Fibroblast of pulmonary artery (primary cell): Measurements from ENCODE around the gene SH3BP4.
"Not testable (repeated sequence)": the region's sequence is repeated elsewhere in the genome, so short reads cannot be mapped to it uniquely, and the experiment has no call there.

Experiments used
- DNase-seq: peaks from one replicate; pipeline ENCODE4 v3.0.0-alpha.2; 2010; ENCODE audit warnings: low read depth
- H3K4me3 ChIP-seq: replicated peaks from 2 replicates; pipeline ENCODE4 v1.5.1; 2011; ENCODE audit warnings: low read depth, mild to moderate bottlenecking, control low read depth, low read length, moderate library complexity
- TF ChIP-seq, protein P1 (sequence below): IDR thresholded peaks from 2 replicates; pipeline ENCODE4 v1.5.1; 2011; ENCODE audit warnings: mild to moderate bottlenecking, control low read depth, low read length, inconsistent platforms; ENCODE audit errors: missing control alignments

The SH3BP4 gene

DNA sequence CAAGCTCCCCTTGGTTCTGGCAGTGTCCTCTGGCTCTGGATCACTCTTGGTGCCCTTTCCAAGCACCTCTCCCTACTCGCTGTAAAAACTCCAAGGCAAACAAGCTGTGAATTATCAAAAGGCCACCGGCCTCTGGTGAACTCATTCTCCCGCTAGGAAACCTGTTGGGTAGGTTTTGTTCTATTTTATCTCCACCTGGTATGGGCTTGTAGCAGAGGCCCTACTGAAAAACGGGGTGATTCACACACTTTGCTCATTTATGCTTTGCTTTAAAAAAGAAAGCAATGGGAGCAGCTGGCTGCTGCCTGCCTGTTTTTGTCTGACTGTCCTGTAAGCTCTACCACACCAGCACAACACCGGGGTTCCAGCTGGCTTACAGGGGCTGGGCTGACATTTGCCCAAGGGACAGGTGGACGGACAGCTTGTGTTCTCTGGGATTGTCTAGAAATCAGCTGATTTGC, 56.8 kb downstream of the SH3BP4 start:
- H3K4me3 ChIP-seq: no peak overlapping the region

DNA sequence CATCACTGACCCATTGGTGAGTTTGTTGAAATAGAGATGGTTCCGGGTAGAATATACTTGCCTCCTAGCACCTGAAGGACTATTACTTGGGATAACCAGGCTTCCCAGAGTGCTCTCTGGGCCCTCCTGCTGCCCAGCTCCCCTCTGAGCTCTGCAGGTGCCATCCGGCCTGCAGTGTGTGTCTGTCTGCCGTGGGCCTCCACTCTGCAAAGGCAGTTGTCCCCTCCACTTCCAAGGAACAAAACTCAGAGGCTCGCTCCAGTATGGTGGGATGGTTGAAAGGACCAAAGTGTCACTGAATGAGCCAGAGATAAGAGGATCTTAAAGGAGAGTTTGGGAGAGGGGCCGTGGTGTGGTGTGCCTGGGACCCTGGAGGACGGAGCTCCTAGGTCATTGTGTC, 57.3 kb downstream of the SH3BP4 start:
- TF ChIP-seq, protein P1, sequence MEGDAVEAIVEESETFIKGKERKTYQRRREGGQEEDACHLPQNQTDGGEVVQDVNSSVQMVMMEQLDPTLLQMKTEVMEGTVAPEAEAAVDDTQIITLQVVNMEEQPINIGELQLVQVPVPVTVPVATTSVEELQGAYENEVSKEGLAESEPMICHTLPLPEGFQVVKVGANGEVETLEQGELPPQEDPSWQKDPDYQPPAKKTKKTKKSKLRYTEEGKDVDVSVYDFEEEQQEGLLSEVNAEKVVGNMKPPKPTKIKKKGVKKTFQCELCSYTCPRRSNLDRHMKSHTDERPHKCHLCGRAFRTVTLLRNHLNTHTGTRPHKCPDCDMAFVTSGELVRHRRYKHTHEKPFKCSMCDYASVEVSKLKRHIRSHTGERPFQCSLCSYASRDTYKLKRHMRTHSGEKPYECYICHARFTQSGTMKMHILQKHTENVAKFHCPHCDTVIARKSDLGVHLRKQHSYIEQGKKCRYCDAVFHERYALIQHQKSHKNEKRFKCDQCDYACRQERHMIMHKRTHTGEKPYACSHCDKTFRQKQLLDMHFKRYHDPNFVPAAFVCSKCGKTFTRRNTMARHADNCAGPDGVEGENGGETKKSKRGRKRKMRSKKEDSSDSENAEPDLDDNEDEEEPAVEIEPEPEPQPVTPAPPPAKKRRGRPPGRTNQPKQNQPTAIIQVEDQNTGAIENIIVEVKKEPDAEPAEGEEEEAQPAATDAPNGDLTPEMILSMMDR: no peak
- no peak for DNase-seq
- H3K4me3 ChIP-seq: no peak overlapping the region

More for the DNA sequence above, 56.8 kb downstream of the SH3BP4 start:
- TF ChIP-seq, protein P1: no peak
- no peak for DNase-seq

DNA sequence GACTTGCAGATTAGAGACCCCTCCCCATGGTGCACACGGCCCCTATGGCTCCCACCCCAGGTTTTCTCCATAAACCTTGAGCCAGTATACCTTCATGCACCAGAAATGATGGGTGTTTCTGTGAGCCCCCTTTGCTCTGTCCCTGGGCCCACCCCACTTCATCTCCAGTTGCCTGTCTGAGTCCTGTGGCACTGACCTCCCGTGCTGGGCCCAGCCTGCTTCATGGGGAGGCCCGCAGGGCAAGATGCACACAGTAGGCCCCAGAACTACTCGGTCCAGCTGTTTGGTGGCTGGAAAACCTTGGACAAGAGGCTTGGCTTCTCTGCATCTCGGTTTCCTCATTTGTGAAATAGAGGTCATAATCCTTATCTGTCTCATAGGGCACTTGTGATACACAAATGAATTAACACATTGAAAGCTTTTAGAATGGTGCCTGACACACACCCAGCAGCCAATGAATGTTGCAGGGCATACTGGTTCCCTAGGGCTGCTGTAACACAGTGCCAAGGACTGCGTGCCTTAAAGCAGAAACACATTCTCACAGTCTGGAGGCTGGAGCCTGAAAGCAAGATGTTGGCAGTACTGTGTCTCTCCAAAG, 58.4 kb downstream of the SH3BP4 start:
- H3K4me3 ChIP-seq: no peak overlapping the region
- TF ChIP-seq, protein P1: no peak
- no peak for DNase-seq

DNA sequence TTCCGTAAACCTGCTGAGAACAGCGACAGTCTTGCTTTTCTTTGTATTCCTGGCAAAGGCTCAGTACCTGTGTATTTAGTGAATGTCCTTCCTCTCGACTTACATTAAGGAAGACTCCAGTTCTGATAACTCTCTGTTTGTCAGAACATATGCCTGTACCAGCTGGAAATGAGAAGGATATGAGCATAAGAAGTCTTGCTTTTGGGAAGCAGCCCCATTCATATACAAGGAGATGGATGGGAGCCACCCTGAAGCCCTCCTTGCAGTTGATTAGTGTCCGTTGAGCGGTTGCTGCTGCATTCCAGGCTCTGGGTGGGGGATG, 59.8 kb downstream of the SH3BP4 start:
- no peak overlapping the region for H3K4me3 ChIP-seq
- no peak for DNase-seq
- TF ChIP-seq, protein P1: no peak

DNA sequence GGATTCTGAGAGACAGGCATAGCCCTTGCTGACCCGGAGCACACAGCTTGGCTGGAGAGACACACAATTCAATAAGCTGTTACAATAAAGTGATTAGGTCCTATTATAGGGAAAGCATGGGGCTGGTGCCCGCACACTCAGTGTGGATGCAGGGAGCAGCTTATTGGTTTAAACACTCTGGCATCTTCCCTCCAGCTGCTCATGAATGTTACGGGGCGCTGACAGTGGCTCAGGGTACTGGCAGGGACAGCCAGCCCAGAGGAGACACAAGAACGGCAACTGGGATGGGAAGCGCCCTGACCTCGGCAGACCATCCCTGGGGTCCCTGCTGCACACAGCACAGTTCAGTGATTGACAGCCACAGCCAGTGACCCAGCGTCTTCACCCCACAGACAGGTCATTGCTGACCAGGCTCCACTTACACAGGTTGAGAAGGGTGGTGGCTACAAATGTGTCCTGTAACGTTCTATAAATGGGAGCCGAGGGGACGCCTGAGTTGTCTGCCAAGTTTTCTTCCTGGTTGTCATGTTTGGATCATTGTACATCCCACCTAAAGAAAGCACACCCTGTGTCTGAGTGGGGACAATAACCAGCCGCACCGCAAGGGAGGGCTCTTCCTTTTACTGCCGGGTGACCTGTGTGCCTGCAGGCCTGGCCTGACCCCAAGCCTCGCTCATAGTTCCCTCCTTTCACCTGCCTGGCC, 60.3 kb downstream of the SH3BP4 start:
- no peak overlapping the region for H3K4me3 ChIP-seq
- TF ChIP-seq, protein P1: no peak
- DNase-seq: no peak

DNA sequence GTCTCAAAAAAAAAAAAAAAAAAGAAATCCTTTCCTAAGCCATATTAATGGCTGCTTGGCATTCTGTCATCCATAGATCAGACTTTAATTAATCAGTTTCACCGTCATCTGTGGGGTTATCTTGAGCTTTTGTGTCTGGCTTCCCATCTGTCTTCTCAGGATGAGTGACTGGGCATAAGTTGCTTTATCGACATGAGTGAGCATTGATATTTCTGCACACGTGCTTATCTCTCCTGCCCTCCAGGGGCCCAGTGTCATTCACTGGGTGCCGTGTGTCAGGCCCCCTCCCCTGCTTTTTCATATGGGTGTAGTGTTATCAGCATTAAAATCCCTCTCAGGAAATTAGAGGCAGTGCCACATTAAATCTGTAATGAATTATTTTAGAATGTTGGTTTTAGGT, 65.6 kb downstream of the SH3BP4 start:
- DNase-seq: no peak
- H3K4me3 ChIP-seq: no peak overlapping the region
- TF ChIP-seq, protein P1: no peak

DNA sequence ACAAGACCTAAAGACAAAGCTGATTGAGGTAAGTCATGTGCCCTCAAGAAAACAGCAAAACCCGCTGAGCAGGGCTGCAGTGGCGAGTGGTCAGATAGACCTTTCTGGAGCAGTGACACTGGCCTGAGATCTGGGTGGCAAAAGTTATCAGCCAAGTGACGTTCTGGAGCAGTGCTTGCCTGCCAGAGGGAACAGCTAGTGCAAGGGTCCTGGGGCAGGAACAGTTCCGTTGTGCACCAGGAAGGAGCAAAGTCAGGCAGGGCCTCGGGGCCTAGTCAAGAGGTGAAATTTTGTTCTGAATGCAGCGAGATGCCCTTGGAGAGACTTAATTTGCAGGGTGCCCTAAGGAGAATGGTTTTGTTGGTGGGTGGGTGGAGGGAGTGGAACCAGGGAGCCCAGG, 67.0 kb downstream of the SH3BP4 start:
- TF ChIP-seq, protein P1: no peak
- no peak overlapping the region for H3K4me3 ChIP-seq
- no peak for DNase-seq

DNA sequence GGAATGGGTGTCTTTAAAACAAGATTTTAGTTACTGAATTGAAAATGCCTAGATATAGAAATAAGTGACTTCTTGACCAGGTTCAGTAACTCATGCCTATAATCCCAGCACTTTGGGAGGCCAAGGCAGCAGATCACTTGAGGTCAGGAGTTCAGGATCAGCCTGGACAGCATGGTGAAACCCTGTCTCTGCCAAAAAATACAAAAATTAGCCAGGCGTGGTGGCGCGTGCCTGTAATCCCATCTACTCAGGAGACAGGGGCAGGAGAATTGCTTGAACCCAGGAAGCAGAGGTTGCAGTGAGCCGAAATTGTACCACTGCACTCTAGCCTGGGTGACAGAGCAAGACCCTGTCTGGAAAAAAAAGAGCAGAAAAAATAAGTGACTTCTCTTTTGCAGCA, 68.3 kb downstream of the SH3BP4 start:
- DNase-seq, H3K4me3 ChIP-seq: not testable (repeated sequence)
